Stimulated activated CD4-positive, alpha-beta T cell treated with anti-CD3 and anti-CD28 coated beads, Interleukin-4, amount 100 ng/mL, for 1 hour (primary cell): ENCODE results near the gene GAS7.
"Not testable (repeated sequence)": the region's sequence is repeated elsewhere in the genome, so short reads cannot be mapped to it uniquely, and the experiment has no call there.

ENCODE experiments used
- DNase-seq: peaks from one replicate; pipeline ENCODE4 v3.0.0-alpha.2; 2020

GAS7 gene

DNA sequence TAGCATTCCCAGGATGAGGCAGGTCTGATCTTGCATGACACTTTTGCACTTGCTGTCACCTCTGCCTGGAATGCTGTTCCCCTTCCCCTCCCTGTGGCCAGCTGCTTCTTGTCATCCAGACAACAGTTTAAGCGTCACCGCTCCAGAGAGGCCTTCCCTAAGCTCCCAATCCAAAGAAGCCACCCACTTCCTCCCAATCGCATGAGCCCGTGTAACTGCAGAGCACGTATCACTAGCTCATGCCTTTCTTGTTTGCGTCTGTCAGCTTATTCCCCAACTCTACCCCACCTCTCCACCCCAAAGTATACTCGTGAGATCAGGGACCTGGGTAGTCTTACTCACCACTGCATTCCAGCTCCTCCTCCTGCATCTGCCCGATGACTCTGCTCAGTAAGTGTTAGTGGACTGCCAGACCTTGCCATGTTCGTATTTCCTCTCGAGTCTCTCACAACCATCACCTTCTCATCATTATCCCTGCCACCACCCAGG, 92.8 kb downstream of the GAS7 start:
- DNase-seq = no peak

DNA sequence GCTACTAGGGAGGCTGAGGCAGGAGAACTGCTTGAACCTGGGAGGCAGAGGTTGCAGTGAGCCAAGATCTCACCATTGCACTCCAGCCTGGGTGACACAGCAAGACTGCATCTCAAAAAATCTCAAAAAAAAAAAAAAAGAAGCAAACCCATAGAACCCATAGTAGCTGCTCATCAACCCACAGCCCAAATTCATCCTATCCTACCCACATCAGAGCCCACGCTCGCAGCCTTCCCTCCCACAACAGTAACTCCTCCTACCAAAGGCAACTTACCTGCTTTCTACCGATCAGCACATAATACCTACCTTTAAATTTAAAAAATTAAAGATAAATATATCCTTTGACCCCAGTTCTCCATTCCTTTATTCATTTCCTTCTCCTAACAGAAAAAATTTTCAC, 94.7 kb downstream of the GAS7 start:
- DNase-seq = no peak

DNA sequence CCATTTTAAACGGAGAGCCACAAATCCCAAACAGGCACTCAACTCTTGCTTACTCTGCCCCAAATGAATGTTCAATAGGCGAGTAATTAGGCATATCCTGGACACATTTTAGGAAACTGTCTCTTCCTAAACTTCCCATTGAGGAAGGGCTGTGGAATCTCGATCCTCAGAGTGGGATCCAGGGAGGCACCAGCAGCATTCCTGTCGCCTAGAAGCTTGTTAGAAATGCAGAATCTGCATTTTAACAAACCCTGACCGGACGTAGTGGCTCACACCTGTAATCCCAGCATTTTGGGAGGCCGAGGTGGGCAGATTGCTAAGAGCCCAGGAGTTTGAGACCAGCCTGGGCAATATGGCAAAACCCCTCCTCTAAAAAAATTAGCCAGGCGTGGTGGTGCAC, 95.6 kb downstream of the GAS7 start:
- no peak for DNase-seq

DNA sequence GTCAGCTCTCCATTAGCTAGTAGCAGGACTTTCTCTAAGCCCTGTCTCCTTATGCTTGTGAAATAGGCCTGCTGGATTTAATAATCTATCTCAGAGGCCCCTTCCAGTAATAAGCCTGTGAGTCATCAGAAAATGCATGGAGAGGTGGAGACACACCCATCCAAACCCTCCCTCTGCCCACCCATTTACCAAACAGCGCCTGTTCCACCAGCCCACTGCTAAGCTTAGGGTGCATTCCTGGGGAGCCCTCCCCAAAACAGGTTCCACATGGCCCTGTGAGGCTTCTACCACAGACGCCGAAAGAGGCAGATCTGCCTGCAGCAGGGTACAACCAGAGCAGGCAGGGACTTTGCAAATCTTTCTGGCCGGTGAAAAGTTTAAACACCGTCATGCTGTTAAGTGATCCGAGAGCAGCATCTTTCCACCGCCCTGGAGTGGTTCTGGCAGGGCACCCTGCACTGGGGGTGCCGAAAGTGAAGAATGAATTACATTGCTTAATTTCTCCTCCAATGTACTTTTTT, 99.3 kb downstream of the GAS7 start:
- no peak for DNase-seq

DNA sequence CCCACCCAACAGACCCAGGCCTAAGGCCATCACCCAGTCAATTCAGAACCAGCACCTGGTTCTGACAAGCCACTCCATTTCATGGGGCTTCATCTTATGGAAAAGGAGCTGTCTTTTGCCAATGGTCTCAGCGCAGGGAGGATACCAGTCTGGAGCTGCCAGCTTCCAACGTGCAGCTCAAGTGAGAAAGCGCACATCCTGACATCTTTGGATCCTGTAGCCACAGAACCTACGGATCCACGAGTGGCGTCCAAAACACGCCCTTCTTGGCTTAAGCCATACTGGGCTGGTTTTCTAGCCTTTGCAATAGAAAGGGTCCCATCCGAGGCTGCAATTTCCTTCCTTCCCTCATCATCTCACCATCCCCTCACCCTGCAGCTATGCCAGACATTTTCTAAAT, 101.8 kb downstream of the GAS7 start:
- no peak for DNase-seq

DNA sequence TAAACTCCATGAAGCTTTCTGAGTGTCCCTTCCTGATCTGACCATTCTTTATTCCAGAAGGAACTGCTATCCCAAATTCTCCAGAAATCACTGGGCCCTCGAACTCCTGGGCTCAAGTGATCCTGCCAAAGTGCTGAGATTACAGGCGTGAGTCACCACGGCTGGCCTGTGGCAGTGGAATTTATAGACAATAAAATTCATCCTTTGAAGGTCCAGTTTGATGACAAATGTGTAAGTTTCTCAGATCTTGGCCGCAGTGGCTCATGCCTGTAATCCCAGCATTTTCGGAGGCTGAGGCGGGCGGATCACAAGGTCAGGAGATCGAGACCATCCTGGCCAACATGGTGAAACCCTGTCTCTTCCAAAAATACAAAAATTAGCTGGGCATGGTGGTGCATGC, 103.1 kb downstream of the GAS7 start:
- not testable (repeated sequence) for DNase-seq

DNA sequence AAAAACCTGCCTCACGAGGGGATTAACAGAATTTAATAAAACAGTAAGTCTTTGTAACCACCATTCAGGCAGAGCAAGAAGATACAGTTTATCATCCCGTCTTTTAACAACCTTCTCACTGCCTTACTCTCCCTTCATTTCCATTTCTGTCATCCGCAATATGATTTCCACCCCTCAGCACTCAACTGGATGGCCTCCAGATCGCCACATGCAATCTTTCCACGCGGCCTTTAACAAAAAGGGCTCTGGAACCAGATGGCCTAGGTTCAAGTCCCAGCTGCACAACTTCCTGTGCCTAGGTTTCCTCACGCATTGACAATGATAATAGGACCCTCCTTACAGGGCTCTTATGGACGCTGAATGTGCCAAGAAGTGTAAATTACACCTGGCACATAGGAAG, 103.6 kb downstream of the GAS7 start:
- no peak for DNase-seq

DNA sequence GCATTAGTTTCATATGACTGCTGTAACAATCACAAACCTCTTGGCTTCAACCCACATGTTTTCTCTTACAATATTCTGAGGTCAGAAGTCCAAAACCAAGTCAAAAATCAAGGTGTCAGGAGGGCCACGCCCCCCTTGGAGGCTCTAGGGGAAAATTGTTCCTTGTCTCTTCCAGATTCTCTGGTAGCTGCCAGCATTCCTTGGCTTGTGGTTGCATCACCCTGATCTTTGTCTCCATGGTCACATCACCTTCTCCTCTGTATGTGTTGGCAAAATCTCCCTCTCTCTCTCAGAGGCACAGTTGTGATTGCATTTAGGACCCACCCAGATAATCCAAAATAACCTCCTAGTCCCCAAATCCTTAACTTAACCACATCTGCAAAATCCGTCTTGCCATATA, 105.8 kb downstream of the GAS7 start:
- DNase-seq = no peak

DNA sequence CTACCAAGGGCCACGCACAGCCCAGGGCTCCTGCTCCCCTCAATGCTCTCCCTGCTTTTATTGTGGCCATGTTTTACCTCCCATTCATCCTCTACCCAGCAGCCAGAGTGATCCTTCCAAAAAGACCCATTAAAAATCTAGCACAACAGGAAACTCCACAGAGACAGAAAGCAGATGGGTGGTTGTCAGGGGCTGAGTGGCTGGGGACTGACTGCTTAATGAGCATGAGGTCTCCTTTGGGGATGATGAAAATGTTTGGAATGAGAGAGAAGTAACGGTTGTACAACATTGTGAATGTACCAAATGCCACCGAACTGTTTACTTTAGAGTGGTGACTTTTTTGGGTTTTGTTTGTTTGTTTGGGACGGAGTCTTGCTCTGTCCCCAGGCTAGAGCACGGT, 107.4 kb downstream of the GAS7 start:
- no peak for DNase-seq

DNA sequence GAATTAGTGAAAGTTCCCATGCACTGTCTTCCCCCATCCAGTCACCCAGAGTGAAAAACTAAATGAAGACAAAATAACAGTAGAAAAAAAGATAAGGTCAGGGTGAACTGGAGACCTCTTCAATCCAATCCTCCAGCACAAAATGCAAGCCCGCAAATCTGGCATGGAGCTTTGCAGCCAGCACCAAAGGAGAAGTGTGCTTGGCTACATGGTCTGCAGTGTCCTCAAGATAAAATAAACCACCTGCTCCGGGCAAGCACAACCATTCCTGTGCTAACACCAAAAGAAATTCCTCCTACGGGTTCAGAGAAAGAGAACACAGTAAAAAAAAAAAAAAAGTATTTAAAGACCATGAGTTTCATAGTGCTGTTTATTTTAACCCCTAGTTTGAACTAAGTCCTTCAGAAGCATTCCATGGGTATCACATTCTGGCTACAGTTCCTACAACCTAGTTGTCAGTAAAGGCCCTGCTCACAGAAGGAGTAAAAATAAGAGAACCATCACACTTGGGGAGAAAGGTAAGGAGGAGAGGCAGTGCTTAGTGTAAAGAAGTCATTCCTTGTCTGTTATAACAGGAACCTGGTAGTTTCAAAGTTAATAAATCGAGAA, 109.1 kb downstream of the GAS7 start:
- DNase-seq = no peak

DNA sequence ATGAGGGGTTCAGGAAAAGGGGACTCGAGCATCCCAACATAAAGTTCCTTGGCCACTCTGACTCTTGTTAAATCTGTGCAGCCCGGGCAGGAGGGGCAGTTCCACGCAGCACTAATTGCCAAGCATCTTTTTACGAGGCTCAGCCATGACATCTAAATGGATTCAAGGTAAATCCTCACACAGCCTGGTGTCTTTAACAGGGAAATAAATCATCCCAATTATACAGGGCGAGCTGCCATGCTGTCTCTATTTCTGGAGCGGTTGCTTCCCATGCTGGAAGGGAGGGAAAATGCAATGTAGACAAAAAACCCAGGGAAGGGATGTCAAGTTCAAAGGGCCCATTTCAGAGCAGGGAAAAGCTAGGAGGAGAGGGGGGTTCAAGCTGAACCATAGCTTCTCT, 110.0 kb downstream of the GAS7 start:
- DNase-seq = no peak

DNA sequence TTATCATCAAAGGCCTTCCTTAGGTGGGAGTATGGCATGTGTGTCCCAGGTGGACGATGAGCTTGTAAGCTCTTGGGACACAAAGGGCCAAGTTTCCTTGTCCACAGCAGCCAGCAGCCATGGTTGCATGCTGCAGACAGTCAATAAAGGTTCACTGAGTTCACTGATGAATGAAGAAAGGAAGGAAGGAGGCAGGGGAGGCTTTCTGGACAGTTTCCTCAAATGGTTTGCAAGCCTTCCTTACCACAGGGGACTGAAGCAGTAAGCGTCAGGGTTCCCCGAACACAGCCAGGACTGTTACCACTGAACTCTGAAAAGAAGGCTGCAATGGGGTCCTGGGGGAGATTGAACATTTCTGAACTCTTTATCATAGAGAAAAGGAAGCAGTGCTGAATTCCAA, 111.1 kb downstream of the GAS7 start:
- DNase-seq = no peak

DNA sequence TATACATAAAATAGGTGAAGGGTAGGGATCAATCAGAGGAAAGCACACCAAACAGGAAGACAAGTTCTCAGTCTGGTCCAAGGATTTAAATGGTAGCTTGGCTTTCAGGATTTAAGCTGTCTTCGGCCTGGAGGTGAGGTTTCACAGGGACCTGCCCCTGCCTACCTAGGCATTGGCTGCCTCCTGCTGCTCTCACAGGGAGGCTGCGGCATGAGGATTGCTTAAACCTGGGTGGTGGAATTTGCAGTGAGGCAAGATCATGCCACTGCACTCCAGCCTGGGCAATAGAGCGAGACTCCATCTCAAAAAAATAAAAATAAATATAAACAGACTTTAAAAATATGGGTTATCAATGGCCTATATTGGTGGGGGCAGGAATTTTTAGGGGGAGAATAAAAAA, 114.5 kb downstream of the GAS7 start:
- no peak for DNase-seq

DNA sequence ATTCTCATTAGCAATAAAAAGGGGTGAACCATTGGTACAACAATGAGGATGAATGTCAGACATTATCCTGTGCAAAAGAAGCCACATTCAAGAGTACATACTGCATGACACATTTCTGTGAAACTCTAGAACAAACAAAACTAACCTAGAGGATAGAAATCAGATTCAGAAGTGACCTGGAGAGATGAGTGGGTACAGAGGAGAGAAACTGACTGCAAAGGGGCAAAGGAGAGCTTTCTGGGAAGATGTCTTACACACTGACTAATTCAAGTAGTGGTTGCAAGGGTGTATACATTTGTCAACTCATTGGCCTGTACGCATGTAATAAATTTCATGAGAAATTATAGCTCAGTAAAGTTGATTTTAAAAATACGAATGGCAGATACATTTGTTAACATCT, 115.6 kb downstream of the GAS7 start:
- no peak for DNase-seq

DNA sequence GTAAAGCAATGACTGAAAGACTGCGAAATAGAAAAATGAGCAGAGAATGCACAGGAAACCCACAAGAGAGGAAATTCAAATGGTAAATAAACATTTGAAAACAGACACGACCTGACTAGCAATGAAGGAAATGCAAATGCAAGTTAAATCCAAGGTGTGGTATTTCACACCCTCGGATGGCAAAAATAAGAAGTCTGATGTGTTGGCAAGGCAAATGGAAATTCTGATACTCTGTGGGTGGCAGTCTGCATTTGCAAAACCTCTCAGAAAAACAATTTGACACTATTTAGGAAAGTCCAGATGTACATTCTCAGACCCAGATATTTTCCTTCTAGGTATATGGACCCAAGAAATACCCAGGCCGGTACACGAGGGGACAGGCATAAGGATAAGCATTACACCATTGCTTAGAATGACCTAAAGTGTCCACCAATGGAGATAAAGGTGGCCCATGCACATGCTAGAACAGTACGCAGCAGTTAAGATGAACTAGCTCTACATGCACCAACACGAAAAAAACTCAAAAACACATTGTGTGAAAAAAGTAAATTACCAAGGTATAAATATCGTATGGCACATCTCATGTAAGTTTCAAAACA, 116.7 kb downstream of the GAS7 start:
- no peak for DNase-seq

DNA sequence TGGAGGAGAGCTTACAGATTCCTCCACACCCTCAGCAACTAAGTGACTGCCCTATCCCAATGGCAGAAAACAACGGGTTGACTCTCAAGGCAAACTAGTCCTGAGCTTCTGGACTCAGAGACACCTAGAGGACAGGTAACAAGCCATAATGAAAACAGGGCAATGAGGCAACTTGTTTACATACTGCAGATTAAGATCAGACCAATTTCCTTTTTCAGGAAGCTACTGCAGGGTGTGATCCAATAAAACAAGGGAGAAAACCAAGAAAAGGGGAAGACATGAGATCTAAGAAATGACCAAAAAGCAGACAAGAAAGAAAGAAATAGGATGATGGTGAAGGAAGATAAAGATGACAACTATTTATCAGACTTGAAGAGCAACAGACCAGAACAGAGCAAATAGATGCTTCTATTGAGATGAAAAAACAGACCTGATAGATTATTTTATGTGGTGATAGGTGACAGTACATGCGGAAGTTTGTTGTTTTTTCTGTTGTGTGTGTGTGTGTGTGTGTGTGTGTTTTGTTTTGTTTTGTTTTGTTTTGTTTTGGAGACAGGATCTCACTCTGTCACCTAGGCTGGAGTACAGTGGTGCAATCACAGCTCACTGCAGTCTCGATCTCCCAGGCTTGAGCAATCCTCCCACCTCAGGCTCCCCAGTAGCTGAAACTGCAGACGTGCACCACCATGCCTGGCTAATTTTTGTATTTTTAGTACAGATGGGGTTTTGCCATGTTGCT, 120.7 kb downstream of the GAS7 start:
- no peak for DNase-seq

DNA sequence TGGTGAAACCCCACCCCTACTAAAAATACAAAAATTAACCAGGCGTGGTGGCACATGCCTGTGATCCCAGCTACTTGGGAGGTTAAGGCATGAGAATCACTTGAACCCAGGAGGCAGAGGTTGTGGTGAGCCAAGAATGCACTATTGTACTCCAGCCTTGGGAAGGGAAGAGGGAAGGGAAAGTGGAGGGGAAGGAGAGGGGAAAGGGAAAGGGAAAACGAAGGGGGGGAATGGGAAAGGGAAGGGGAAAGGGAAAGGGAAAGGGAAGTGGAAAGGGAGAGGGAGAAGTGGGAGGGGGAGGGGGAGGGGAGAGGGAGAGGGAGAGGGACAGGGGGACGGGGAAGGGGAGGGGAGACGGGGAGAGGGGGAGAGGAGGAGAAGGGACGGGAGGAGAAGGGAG, 122.5 kb downstream of the GAS7 start:
- no peak for DNase-seq

DNA sequence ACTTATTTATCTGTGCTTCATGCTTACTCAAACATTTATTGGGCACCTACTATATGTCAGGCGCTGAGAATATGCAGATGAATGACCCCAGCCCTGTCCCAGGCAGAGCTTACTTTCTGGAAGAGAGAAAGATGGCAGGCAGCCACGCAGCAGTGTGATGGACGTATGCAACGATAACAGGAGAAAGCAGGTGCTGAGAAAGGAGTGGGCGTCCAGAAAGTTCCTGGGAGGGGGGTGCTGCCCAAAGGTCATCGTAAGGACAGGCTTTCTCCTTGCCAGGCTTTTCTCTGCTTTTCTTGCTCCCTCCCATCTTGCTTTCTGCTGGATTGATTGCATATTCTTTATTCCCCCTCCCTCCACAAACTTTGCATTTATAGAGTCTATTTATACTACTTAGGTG, 124.5 kb downstream of the GAS7 start:
- DNase-seq = no peak

DNA sequence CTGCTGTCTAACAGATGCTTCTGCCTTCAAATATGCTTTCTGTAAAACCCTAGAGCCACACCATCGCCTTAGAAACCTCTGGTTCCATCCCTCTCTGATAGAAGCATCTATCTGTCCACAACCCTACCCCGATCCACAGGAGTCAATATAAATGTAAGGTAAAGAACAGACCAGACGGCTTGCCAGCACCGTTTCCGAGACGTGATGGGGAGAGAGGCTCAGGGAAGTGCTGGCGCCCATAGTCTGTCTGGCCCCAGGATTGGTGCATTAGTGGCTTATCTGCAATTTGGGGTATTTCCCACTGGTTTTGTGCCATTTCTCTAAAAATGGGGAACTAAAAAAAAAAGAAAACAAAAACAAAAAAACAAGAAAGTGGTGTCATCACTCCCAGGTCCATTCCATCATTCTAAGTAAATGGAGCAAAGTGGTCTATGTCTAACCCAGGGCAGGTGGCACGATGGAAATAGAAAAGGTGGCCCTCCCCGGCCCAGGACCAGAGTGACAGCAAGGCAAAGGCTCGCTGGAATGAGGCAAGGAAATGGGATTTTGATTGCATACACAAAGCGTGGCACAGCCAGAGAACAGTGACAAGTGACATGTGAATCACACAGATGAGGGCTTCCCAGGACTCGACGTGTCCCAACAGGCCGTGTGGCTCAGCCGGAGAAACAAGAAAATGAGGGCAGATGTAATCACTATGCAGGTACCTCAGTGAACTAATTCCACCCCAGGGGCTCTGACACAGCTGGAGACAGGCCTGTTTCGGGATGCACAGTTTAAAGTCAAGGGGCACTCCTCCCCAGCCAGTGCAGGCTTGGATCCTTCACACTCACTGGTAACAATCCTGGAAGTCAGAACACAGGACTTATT, 125.6 kb downstream of the GAS7 start:
- no peak for DNase-seq

DNA sequence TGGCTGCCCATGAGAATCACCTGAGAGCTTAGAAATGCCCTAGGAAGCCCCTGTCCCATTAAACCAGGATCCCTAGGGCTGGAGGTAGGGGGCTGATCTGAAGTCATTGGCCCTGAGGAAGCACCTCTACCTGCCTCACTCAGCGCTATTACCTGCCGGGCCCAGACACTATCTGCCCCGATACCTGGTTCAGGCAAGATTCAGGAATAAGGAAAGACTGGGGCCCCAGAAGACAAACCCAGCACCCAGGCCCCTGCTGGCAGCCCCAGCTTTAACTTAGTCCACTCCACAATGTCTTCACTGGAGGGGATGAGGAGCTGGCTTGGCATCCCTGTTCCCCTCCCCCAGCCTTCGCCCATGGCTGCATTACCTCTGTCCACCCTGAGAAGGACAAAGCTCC, 126.3 kb downstream of the GAS7 start:
- DNase-seq = no peak

DNA sequence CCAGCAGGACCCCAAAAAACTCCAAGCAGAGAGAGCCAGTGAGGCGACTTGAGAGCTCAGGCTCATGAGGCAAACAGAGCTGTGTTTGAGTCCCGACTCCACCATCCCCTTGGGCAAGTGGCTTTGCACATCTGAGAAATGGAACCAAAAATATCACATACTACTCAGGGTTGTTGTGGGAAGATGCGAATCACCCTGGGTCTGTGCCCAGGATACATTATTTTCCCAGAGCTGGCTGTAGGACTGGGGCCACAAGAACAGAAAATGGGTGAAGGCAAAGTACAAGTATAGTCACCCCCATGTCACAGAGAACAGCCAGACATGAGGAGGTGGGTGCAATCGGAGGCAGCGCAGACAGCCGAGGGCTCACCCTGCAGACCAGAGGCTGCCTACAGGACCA, 127.3 kb downstream of the GAS7 start:
- DNase-seq = no peak

DNA sequence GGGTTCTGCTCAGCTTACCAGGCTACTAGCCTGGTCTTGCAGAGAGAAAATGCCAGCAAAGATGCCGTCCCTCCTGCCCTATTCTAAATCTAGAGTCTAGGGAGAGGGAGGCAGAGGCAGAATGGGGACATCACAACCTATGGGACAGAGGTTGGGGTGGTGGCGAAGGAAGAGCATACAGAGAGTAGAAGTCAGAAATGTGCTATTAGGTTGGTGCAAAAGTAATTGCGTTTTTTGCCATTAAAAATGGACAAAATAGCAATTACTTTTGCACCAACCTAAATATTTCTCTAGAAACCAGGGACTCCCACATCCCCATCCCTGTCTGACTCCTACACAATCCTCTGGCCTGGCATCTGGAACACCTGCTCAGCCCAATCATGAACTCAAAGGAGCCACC, 127.7 kb downstream of the GAS7 start:
- no peak for DNase-seq

DNA sequence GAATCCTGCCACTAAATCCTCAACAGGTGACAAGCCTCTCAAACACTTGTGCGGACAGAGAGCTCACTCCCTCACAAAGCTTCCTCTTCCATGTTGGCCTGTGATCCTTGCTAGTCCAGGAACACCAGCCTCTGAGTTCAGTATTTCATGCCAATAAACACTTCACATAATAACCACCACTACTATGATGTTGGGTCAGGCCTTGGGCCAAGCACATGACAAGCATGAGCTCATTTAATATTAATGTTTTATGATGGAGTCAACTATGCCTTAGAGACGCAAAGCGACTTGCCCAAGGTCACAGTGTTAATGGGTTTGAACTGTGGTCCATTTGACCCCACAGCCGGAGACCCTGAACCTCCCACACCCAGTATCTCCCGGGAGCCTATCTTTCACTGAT, 129.1 kb downstream of the GAS7 start:
- DNase-seq = no peak
